HepG2 (cell line): ENCODE results near the gene FKBP10. TPM values are rescaled to one million over a fixed set of nuclear protein-coding genes. Genes with fewer than 3 reads are reported as not detected.

Experiments
- CHD4 ChIP-seq: fragments of 200-600 bp; sonication (generic); IDR thresholded peaks from 2 replicates; pipeline ENCODE4 v1.7.0; 2017; ENCODE audit warnings: mild to moderate bottlenecking, low read length, borderline replicate concordance
- GABPB1 ChIP-seq: IDR thresholded peaks from 2 replicates; pipeline ENCODE4 v1.6.1; 2016; ENCODE audit warnings: mild to moderate bottlenecking, missing genetic modification reagents, moderate library complexity, missing compliant biosample characterization
- HNRNPK ChIP-seq: fragments of 200-400 bp; formaldehyde crosslinking; IDR thresholded peaks from 2 replicates; pipeline ENCODE4 v1.6.1; 2018; ENCODE audit warnings: low read length, low read depth, moderate library complexity, mild to moderate bottlenecking; ENCODE audit not compliant: poor library complexity, severe bottlenecking
- JARID2 ChIP-seq: sonication (generic); formaldehyde crosslinking; IDR thresholded peaks from 2 replicates; pipeline ENCODE4 v1.8.1; 2023; ENCODE audit warnings: missing genetic modification reagents, inconsistent platforms; ENCODE audit not compliant: insufficient replicate concordance
- MAFK ChIP-seq, 2 experiments: IDR thresholded peaks in 1 of 2; conservative IDR thresholded peaks in 1 of 2; 2 replicates each; pipeline ENCODE4 v1.6.1; 2011; ENCODE audit warnings: improper control_type of control experiment in 2 of 2, low read length in 2 of 2
- ZNF318 ChIP-seq: sonication (generic); formaldehyde crosslinking; IDR thresholded peaks from 2 replicates; pipeline ENCODE4 v1.4.0; 2020; ENCODE audit warnings: mild to moderate bottlenecking, missing genetic modification reagents
- polyA plus RNA-seq, 8 experiments: library from polyadenylated mRNA; depleted of rRNA in 3 of 8; stranded (reverse) in 7 of 8; unstranded in 1 of 8; fragments of >200 nt; fragmentation: Illumina TruSeq in 4 of 8; extraction: Trizol in 4 of 8; gene quantifications; 2 replicates each; pipeline versions ENCODE4 v1.2.1 to v1.2.3, GENCODE V29; 2011 to 2016; ENCODE audit warnings: low read depth in 4 of 8, missing spikeins in 1 of 8, mixed read lengths in 1 of 8; ENCODE audit not compliant: insufficient read depth in 1 of 8
- total RNA-seq, 5 experiments: library from RNA; depleted of rRNA; stranded (reverse); fragments of >200 nt; fragmentation: Illumina TruSeq; extraction: Trizol; gene quantifications; 2 replicates each; pipeline ENCODE4 v1.2.3, GENCODE V29; 2016; ENCODE audit warnings: low read depth in 1 of 5
- TF ChIP-seq, protein P1 (sequence below): sonication (generic); formaldehyde crosslinking; IDR thresholded peaks from 2 replicates; pipeline ENCODE4 v1.4.0; 2020; ENCODE audit warnings: mild to moderate bottlenecking, missing genetic modification reagents
- TF ChIP-seq, protein P2 (sequence below): IDR thresholded peaks from 2 replicates; pipeline ENCODE4 v1.6.1; 2016

FKBP10 gene
- total and polyA plus RNA-seq, 2 of the 13 experiments (the other 11 are each of a cell fraction or from before 2014, with no cell fraction given) = 149 to 573 TPM

DNA sequence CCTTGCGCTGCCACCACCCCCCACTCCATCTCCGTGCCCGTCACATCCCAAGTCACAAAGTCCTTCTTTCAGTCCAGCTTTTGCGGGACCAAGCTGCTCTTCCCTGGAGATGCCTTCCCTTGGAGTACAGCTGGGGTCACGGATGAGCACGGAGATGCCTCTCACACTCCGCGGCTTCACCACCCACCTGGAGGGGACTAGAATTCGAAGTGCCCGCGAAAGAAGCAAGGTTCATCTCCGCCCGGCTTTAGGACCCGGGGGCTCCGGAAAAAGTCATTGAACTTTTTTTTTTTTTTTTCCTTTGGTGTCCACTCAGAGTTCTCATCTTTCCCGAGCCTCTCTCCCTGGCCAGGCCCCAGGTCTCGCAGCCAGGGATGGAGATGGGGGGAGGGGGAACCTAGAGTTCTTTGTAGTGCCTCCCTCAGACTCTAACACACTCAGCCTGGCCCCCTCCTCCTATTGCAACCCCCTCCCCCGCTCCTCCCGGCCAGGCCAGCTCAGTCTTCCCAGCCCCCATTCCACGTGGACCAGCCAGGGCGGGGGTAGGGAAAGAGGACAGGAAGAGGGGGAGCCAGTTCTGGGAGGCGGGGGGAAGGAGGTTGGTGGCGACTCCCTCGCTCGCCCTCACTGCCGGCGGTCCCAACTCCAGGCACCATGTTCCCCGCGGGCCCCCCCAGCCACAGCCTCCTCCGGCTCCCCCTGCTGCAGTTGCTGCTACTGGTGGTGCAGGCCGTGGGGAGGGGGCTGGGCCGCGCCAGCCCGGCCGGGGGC, at the start of gene FKBP10 (continued):
- TF ChIP-seq ZNF318 (CRISPR knock-in tag) = 0 out of 2 replicates have a peak, but pooled peaks have one; percentile 35
- TF ChIP-seq MAFK (conservative IDR thresholded peaks at IDR 0.05 in 1 of 2, IDR thresholded peaks at IDR 0.05 in 1 of 2; ENCODE audit: low read length in 2 of 2) = no peak
- TF ChIP-seq, protein P1, sequence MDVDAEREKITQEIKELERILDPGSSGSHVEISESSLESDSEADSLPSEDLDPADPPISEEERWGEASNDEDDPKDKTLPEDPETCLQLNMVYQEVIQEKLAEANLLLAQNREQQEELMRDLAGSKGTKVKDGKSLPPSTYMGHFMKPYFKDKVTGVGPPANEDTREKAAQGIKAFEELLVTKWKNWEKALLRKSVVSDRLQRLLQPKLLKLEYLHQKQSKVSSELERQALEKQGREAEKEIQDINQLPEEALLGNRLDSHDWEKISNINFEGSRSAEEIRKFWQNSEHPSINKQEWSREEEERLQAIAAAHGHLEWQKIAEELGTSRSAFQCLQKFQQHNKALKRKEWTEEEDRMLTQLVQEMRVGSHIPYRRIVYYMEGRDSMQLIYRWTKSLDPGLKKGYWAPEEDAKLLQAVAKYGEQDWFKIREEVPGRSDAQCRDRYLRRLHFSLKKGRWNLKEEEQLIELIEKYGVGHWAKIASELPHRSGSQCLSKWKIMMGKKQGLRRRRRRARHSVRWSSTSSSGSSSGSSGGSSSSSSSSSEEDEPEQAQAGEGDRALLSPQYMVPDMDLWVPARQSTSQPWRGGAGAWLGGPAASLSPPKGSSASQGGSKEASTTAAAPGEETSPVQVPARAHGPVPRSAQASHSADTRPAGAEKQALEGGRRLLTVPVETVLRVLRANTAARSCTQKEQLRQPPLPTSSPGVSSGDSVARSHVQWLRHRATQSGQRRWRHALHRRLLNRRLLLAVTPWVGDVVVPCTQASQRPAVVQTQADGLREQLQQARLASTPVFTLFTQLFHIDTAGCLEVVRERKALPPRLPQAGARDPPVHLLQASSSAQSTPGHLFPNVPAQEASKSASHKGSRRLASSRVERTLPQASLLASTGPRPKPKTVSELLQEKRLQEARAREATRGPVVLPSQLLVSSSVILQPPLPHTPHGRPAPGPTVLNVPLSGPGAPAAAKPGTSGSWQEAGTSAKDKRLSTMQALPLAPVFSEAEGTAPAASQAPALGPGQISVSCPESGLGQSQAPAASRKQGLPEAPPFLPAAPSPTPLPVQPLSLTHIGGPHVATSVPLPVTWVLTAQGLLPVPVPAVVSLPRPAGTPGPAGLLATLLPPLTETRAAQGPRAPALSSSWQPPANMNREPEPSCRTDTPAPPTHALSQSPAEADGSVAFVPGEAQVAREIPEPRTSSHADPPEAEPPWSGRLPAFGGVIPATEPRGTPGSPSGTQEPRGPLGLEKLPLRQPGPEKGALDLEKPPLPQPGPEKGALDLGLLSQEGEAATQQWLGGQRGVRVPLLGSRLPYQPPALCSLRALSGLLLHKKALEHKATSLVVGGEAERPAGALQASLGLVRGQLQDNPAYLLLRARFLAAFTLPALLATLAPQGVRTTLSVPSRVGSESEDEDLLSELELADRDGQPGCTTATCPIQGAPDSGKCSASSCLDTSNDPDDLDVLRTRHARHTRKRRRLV (CRISPR knock-in tag) = 0 out of 2 replicates have a peak, but pooled peaks have one; percentile 66
- peak; percentile 47; the same call in 1 of the 2 replicates for TF ChIP-seq CHD4
- TF ChIP-seq, protein P2, sequence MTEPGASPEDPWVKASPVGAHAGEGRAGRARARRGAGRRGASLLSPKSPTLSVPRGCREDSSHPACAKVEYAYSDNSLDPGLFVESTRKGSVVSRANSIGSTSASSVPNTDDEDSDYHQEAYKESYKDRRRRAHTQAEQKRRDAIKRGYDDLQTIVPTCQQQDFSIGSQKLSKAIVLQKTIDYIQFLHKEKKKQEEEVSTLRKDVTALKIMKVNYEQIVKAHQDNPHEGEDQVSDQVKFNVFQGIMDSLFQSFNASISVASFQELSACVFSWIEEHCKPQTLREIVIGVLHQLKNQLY (CRISPR knock-in tag) = peak; percentile 34; the same call in 1 of the 2 replicates
- TF ChIP-seq HNRNPK = peak; percentile 76
- TF ChIP-seq JARID2 (CRISPR knock-in tag) = no peak
- peak; percentile 79 for TF ChIP-seq GABPB1 (CRISPR knock-in tag)
